GM19023 (cell line): ENCODE measurements around the gene SNCB.

Source experiments
- ATAC-seq: cut with Tn5 transposase; IDR thresholded peaks from one replicate; pipeline ENCODE4 v1.9.1; 2021; ENCODE audit warnings: mild to moderate bottlenecking, moderate library complexity; ENCODE audit not compliant: unreplicated experiment

Gene SNCB

DNA sequence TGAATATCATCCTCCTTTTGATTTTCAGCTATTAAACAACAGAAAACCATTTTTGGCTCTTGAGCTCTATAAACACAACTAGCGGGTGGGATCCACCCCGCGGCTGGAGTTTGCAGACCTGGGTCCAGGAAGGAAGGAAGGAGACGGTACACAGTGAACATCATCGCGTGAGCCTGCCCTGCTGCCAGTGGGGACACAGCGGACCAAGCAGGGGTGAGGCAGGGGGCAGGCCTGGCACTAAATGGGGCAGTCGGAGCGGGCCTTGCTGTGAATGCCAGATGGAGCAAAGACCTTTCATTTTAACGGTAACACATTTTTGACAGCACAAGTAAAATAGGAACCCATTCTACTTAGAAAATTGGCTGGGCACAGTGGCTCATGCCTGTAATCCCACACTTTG is 31.3 kb upstream of the SNCB start:
- ATAC-seq = no peak

DNA sequence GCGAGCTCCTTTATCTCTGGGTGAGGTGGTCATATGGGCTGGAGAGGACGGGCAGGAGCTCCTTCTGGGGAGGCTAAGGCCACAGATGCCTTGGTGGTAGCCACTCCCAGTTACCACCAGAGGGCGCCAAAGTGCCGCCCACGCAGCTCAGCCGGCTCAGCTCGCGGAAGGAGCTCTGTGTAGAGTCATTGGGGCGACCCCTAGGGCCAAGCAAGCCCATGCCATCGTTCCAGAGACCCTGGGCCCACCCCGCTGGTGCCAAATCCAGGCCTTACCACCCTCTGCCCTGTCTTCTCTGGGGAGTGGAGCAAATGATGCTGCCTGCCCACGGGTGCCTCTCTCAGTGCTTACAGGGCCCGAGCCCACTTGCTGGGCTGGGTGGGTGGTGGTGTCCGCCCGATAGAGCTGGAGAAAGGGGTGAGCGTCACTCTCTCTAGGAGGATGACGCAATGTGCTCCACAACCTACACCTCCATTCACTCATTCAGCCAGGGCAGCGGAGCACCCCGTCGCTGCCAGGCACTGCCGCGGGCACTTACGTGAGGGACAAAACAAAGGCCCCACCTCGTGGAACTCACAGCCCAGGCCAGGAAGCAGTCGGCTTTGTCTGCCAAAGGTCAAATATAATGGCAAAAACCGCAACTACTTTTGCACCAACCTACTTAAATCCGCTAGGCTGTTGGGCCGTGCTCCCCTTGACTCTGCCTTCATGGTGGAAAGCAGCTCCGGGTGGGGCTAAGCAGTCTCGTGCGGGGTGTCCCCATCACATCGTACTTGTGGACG is 30.7 kb upstream of the SNCB start:
- peak; percentile 62 for ATAC-seq

DNA sequence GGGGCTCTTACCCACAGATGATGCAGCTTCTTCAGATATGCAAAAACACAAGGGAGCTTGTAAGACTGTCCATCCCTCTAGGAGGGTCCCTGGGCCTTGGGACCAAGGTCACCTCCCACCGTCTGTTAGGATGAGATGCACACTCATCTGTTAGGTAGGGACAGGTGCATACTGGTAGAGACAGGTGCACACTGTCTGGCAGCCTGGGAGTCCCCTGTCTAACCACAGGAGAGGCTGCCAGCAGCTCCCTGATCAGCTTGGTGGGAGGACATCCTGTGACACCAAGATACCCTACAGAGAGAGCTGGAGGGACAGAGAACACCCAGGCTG is 30.2 kb upstream of the SNCB start:
- peak; percentile 38 for ATAC-seq

DNA sequence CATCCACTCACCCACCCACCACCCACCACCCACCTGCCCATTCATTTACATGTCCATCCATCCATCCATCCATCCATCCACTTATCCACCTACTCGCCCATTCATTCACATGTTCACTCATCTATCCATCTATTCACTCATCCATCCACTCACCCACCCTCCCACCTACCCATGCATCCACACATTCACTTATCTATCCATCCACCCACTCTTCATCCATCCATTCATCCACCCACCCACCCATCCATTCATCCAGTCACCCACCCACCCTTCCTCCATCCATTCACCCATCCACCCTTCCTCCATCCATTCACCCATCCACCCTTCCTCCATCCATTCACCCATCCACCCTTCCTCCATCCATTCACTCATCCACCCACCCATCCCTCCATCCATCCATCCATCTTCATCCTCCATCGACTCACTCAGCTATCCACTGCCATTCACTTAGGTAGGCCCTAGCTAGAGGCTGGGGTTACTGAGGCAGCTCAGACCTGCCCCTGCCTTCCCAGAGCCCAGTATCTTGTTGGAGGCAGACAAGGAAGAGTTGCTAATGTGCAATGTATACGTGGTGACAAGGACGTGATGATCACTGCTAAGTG is 29.6 kb upstream of the SNCB start:
- ATAC-seq = no peak

DNA sequence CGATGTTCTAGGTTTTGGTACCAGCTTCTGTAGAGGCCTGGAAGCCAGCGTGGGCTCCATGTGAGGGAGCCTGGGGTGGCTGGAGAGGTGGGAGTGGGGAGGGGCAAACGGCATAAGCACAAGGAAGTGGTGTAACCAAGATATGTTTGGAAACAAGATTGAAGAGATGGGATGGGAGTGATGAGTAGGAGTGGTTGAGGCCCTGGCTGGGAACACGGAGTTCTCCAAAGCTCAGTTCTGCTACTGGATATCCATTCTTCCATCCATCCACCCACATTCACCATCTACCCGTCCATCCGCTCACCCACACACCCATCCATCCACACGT is 29.1 kb upstream of the SNCB start:
- no peak for ATAC-seq

DNA sequence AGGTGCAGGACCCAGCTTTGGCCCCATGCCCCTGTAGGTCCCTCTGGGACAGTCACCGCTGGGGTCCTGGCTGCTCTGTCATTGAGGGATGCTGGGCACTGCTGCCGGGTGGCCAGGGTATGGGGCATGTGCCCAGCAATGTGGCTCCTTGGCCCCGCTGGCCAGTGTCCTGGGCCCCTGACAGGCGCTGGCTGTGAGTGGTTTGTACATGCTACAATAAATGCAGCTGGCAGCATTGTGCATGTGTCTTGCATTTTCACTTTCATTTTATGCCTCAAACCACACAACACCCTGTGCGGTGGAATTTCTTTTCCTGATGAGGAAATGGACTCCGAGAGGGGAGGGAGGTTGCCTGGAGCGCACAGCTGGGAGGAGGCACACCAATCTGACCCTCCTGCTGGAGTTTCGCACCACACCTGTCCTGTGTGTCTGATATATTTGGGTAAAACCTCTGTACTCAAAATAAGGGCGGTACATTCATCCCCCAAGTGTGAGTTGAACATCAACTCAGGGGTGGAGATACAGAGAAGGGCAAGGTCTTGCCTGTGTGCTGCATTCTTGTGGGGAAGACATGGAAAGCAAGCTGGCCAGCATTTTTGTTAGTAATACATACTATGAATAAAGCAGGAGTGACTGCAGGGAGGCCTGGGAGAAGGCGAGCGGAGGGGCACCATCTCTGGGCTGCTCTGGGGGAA is 28.6 kb upstream of the SNCB start:
- no peak for ATAC-seq

DNA sequence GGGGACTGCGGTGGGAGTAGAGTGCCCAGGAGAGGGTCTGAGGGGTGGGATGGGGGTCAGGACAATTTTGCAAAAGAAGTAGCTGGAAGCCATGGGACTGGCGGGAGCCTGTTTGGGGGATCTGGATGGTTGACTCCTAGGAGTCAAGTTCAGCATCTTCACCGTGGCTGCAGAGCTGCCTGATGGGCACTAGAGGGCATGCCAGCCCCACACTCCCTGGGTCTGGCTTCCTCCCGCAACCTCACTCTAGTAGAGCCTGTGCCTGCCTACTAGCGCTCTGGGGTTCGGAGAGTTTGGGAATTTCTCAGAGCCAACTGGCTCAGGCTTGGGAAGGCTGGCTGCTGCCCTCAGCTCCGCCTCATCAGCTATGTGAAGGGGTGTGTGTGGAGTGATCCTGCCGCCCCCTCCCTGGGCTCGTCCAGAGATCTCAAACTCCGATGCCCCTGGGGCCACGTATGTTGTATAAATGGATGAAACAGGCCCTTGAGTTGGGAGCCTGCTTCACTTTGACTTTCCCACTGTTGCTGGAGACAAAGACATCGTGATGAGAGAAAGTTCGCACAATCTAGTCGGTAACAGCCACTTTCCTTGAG is 27.8 kb upstream of the SNCB start:
- peak; percentile 42 for ATAC-seq

DNA sequence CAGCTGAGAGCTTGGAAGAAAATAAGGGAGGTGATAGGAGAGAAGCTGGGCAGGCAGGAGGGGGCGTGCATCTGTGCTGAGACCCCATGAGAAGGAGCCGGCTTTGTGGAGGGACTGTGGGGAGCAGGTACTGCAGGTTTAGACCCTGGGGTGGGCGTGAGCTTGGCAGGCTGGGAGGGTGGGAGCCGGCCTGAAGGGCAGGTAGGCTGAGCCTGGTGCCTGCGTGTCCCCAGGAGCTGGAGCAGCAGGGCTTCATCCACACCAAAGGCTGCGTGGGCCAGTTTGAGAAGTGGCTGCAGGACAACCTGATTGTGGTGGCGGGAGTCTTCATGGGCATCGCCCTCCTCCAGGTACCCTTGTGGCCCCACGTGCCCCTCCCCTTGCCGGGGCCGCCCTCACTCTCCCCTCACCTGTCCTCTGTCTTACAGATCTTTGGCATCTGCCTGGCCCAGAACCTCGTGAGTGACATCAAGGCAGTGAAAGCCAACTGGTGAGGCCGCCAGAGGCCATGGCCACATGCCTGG is 26.2 kb upstream of the SNCB start:
- no peak for ATAC-seq

DNA sequence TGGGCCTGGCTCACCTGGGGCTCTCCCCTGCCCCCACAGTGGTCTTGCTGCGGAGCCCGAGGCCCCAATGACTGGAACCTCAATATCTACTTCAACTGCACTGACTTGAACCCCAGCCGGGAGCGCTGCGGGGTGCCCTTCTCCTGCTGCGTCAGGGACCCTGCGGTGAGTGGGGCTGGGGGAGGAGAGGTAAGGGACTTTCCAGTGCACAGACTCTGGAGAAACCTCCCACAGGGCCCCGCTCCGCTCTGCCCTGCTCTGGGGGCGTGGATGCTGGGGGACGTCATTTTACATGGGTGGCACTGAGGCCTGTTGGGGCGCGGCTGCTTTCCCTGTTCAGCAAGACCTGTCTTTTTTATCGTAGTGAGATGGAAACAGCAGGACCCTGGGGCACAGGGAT is 24.5 kb upstream of the SNCB start:
- no peak for ATAC-seq

DNA sequence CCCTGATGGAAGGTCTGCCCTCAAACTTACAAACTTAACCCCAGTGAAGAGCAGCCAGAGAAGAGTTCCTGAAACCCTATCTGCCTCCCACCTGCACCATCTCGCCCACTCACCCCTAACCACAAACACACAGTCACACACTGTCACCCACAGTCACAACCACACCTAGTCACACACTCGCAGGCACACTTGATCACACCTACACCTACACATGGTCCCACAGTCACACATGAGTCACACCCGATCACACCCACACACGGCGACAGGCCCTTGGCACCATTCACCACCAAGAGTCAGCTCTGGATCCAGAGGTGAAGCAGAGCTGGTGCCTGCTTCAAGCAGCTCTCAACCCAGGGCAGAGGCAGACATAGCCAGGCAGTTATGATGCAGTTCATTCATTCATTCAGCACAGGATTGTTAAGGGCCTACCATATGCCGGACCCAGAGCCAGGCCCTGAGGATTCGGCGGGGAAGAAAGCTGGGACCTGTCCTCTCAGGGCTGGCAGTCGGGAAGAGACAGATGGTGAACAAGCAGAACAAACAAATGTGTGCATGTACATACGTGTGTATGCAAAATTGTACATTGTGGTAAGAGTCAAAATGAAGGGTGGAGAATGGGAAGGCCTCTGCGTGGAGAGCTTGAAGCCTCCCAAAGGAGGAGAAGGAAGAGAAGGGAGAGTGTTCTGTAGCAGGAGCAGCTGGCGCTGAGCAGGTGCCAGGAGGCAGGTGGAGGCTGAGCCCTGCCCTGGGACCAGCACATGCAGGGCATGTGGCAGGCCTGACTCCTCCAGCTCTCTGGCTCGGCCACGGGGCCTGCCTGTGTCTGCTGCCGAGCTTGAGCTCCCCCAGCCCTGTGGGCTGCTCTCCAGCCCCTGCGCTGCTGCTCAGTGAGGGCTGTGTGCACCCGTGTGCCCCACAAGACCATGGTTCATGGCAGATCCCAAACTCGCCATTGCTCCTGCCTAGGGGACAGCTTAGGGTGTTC is 23.4 kb upstream of the SNCB start:
- no peak for ATAC-seq

DNA sequence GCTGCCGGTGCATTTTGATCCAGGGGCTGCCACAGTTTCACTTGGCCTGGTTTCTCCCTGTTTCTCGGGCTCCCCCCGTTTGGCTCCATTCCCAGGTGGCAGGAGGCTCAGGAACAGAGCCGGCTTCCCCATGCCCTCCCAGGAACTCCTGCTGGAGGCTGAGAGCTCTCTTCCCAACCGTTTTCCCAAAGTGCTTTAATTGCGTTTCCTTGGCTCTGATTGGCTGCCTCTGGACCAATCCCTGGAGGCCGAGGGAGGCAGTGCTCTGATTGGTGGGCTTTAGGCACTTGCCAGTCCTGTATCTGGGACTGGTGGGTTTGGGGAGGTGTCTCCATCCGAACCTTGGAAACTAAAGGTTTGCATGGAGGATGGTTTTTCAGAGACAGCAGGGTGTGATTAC is 21.8 kb upstream of the SNCB start:
- ATAC-seq = no peak

DNA sequence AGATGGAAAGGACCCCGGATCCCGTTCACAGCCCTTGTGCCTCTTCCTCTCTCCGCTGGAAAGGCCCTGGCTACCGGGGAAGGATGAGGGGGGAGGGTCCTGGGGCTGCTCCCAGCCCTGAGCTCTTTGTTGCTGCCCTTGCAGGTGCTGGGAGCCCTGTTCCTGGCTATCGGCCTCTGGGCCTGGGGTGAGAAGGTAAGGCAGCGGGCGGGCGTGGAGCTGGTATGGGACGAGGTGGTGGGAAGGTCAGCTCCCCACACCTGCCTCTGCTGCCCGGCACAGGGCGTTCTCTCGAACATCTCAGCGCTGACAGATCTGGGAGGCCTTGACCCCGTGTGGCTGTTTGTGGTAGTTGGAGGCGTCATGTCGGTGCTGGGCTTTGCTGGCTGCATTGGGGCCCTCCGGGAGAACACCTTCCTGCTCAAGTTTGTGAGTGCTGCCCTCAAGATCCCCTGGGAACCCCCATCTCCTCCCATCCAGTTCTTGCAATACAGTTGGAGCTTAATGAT is 21.2 kb upstream of the SNCB start:
- no peak for ATAC-seq

DNA sequence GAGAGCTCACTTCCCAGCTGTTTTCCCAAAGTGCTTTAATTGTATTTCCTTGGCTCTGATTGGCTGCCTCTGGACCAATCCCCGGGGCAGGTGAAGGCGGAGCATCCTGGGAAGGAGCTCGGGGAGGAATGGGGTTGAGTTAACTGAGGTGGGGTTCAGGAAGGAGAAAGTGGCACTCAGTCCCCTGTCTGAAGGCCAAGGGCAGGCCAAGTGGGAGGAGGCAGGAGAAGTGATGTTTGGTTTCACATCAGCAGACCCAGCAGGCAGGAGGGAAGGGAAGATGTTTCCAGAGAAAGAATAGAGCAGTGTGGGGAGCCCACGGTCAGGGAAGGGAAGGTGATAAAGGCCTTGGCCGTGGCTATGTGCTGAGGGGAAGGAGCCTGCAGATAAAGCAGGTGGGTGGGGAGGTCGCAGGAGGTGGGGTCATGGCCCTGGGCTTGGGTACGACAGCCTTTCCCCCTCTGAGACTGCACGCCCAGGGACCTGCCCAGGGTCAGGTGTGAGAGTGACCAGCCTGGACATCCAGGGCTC is 20.1 kb upstream of the SNCB start:
- no peak for ATAC-seq

DNA sequence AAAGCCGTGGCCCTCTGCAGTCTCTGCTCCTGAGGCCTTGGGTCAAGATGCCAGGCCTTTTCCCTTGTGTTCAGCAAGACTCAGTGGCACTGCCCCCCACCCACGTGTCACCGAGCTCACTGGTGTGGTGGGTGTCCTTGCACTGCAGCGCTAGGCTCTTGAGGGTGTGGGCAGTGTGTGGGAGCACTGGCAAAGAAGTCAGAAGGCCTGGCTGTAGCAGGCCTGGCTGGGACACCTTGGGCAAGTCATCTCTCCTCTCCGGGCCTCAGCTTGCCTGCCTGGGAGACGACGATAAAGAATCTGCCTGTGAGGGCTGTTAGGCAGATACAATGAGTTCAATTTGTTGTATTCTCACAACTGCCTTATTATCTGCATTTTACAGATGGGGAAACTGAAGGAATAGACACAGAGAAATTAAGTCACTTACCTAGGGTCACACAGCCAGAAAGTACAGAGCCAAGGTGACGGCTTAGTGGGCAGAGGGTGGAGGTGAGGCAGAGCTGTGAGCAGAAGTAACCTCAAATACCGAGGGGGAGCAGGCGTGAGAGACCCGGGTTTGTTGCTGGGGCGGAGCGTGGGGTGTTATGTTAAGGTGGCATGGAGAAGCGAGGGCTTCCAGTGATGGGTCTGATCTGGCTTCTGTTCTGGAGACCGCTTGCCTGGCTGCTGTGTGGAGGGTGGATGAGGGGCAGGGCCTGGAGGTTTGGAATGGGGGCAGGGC is 18.3 kb upstream of the SNCB start:
- ATAC-seq = no peak

DNA sequence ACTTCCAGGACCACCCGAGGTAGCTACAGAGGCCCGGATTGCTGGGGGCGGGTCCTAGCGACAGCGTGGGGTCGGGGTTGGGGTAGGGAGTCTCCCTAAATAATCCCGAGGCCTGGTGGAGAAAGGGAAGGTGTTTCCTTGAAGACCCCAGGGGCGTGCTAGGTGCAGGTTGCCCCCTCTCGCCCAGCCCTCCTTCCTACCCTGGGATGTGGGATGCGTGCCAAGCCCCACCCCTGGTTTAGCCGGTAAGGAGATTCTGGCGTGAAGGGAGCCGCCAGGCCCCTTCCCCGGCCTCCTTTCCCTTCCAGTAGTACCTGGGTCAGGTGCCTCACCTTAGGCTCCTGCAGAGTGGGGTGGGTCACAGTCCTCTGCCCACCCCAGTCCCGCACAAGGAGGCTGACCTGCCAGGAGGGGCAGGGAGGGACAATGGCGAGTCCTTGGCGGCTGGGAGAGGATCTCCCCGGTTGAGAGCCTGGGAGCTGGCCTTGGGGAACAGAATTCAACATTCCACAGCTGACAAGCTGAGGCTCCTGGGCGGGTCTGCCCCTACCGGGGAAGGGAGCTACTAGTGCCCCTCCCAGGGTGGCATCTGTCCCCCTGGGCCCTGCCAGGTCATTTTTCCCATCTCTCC is 17.6 kb upstream of the SNCB start:
- ATAC-seq = no peak

DNA sequence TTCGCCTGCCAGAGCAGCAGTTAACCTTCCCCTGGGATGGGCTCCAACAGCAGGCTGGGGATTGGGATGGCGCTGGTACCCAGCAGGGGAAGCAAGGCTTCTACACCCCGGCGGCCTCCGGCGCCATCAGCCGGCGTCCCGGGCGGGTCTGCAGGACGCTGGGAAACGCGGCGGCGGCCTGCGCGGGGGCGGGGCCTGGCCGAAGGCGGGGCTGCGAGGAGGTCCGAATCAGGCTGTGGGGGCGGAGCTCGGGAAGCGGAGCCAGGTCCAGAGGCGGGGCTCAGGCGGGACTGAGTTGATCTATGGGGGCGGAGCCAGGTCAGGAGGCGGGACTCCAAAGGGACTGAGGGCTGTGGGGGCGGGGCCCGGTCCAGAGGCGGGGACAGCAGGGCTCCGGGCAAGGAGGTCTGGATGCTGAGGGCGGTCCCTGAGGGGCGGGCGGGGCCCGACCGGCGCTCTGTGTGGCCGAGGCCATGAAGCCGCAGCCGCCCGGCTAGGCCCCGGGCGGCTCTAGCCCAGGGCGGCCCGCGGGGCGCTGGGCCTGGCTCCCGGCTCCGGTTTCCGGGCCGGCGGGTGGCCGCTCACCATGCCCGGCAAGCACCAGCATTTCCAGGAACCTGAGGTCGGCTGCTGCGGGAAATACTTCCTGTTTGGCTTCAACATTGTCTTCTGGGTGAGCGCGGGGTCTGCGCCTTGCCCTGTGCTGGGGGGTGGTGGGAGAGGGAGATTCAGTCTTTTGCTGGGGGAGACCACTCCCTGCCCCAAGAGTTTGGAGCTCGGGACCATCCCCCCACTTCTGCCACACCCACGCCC is 16.9 kb upstream of the SNCB start, which contains the start of gene TSPAN17:
TSS of gene TSPAN17 (plus strand) at position 455 of the 813 bp plus-strand sequence. CDS start at position 587, 132 bp downstream.
- peak; percentile 91 for ATAC-seq

DNA sequence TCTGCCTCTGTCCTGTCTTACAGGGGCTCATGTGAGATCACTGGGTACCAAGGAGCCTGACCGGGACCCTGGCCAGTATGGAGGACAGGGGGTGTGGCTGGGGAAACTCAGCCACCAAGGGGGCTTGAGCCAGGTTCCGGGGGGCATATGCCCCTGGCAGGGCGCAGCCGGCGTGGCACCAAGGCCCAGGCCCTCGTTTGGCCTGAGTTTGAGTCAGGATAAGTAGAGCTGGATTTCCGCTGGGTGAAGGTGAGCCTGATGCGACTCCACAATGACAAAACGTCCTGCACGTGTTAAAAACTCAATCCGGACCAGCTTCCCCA is 16.3 kb upstream of the SNCB start:
- peak; percentile 3 for ATAC-seq

DNA sequence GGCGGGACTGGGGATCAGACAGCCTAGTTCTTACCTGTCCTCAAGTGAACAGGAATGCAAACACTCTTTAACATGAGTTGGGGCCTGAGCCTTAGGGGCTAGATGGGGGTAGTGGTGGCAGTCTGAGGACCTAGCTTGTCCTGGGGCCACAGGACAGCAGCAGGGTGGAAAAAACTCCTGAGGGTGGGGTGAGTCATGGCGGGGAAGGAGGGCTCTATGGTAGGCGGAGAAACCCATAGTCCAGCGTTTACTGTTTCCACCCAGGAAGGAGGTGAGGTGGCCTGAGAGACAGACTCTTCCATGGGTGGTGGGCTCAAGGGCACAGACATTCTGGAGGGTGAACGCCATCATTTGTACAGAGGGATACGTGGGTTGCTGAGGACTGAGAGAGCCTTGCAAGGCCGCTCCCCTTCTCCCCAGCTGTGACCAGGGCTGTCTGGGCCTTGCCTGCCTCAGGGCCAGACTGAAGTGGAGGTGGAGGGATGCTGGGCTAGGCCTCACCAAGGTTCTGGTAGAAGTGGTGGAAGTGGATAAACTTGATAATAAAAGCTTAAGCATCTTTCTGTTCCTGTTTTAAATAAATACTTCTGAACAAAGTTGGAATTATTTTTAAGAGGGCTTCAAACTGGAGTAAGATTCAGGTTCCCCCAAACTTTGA is 15.8 kb upstream of the SNCB start:
- no peak for ATAC-seq
